Coronary artery (tissue), 2 donors: ENCODE data around the gene TAX1BP1.

ENCODE experiments used
- DNase-seq: peaks from one replicate; pipeline ENCODE4 v3.0.0-alpha.2; 2017; ENCODE audit warnings: low spot score
- H3K27ac ChIP-seq, 2 donors: fragments of 200-600 bp; sonication (generic); one replicate each; pipeline ENCODE4 v1.5.1; 2016 to 2019
- H3K4me3 ChIP-seq: fragments of 200-600 bp; sonication (generic); 2 replicates; pipeline ENCODE4 v1.5.1; 2016; ENCODE audit warnings: mild to moderate bottlenecking, moderate library complexity
- CTCF ChIP-seq: fragments of 200-600 bp; sonication (generic); IDR thresholded peaks from one replicate; pipeline ENCODE4 v1.5.1; 2019; ENCODE audit warnings: antibody characterized with exemption

The TAX1BP1 gene

GRCh38 chr7:27739909-27740448 lies at the start of gene TAX1BP1:
Gene TAX1BP1 (plus strand): TSS chr7:27740162. CDS start chr7:27748525, 8,363 bp downstream.
- H3K27ac ChIP-seq, result peak within 1 kb of the TSS; percentile 96 to 99
- peak within 1 kb of the TSS; percentile 82 for H3K4me3 ChIP-seq
- TF ChIP-seq CTCF, result no peak
- DNase-seq, result peak; percentile 97

GRCh38 chr7:27690649-27691048 lies 49.3 kb upstream of the TAX1BP1 start:
- Histone ChIP-seq H3K4me3 (no peak overlapping the region), H3K27ac (no peak overlapping the region)
- no peak for TF ChIP-seq CTCF
- DNase-seq, result no peak

GRCh38 chr7:27693794-27694193 lies 46.2 kb upstream of the TAX1BP1 start:
- TF ChIP-seq CTCF, result no peak
- H3K27ac ChIP-seq, result no peak overlapping the region
- no peak for DNase-seq
- H3K4me3 ChIP-seq, result no peak overlapping the region

DNA sequence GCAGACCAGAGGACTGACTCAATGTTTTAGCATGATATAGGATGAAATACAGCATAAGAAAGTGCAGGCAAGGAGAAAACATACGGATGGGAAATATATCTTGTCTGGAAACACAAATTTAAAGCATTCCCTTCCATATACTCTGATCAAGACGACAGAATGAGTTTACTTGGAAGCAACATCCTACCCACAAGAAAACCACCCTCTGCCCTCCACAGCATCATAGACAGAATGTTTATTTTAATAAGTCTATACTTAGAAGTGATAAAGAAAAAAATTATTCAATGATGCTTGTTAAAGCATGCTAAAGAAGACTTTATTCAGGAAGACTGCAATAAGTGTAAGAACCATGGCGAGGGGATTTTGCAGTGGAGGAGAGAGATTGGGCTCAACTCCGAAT lies 44.9 kb upstream of the TAX1BP1 start:
- H3K27ac ChIP-seq, result no peak overlapping the region
- no peak overlapping the region for H3K4me3 ChIP-seq
- TF ChIP-seq CTCF, result no peak
- no peak for DNase-seq

DNA sequence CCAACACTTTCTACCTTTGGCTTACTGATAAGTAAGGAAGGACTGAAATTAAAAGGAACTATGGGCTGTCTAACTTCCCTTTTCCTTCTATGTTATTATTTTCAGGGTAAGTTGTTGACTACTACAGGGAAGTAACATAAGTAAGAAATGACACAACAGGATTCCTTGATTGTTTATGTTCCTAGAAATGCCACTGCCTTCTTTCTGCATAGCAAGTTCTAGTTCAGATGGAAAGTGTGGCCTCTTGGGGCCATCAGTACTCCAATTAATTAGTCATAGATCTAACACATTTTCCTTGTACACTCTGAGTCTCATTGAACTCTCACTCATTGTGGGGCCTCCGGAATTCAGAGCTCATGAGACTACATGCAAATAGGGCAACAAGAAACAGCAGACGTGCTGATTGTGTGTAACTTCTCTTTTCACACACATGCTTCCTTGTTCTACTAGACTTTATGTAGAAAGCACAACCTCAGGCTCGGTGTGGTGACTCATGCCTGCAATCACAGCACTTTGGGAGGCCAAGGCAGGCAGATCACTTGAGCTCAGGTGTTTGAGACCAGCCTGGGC lies 42.0 kb upstream of the TAX1BP1 start:
- TF ChIP-seq CTCF, result no peak
- Histone ChIP-seq H3K4me3 (no peak overlapping the region), H3K27ac (peak overlapping the region in 1 of 2 donors; percentile 26)
- no peak for DNase-seq

- H3K27ac ChIP-seq, result no peak overlapping the region
- no peak for TF ChIP-seq CTCF
- H3K4me3 ChIP-seq, result no peak overlapping the region
- DNase-seq, result no peak
These were observed 40.2 kb upstream of the TAX1BP1 start for GRCh38 chr7:27699751-27700150.

GRCh38 chr7:27700501-27700900 lies 39.5 kb upstream of the TAX1BP1 start:
- Histone ChIP-seq H3K4me3 (no peak overlapping the region), H3K27ac (no peak overlapping the region)
- TF ChIP-seq CTCF, result no peak
- no peak for DNase-seq
